AG04450 (cell line): ENCODE results near the gene ELFN1. TPM values are rescaled to one million over a fixed set of nuclear protein-coding genes. Genes with fewer than 3 reads are reported as not detected.

Experiments used
- CTCF ChIA-PET: fragments of 300-600, 350-600 bp; formaldehyde crosslinking; extraction: SDS; loops from one replicate; lab custom pipeline; 2022; ENCODE audit warnings: antibody characterized with exemption, inconsistent platforms; lab: Charles Lee
- POLR2A ChIA-PET: fragments of 350-600 bp; formaldehyde crosslinking; extraction: SDS; loops from one replicate; lab custom pipeline; 2021; ENCODE audit warnings: antibody characterized with exemption, inconsistent platforms; lab: Yijun Ruan, JAX
- DNase-seq: peaks from one replicate; pipeline ENCODE4 v3.0.0-alpha.2; 2011; ENCODE audit warnings: low read depth, low spot score
- H3K27ac ChIP-seq: one replicate; pipeline ENCODE4 v1.5.1; 2012; ENCODE audit warnings: low read depth, low read length, control low read depth
- H3K27me3 ChIP-seq: one replicate; pipeline ENCODE4 v1.6.0; 2012; ENCODE audit warnings: low read length; ENCODE audit not compliant: control insufficient read depth, insufficient read depth
- H3K4me3 ChIP-seq: 2 replicates; pipeline ENCODE4 v1.5.1; 2011; ENCODE audit warnings: mild to moderate bottlenecking, low read depth, low read length, control low read depth
- H3K9me3 ChIP-seq: 2 replicates; pipeline ENCODE4 v1.5.1; 2012; ENCODE audit warnings: low read length; ENCODE audit not compliant: control insufficient read depth, insufficient read depth
- polyA plus RNA-seq: library from polyadenylated mRNA; depleted of rRNA; stranded (reverse); fragments of >200 nt; gene quantifications from 2 replicates; pipeline ENCODE4 v1.2.3, GENCODE V29; 2011
- TF ChIP-seq, protein P1 (sequence below): IDR thresholded peaks from 2 replicates; pipeline ENCODE4 v1.5.1; 2011; ENCODE audit warnings: low read depth, low read length, control low read depth, inconsistent platforms

The ELFN1 gene
- polyA plus RNA-seq, 1 experiment, result 0.10 TPM

DNA sequence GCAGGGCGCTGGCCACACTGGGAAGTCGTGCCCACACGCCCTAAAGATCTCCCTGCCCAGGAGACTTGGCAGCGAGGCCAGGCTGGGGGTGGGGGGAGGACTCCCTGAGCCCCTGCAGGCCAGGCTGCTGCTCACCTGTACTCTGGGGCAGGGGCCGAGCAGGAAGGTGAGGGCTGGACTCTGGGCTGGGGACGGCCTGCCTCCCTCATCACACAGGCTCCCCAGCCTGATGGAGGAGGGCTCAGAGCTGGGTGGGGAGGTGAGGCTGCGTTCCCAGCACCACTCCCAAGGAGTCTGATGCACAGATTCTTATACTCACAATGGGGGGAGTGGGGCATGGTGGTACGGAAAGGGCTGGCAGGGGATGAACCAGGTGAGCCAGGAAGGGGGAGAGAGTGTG, 71.2 kb downstream of the ELFN1 start:
- Histone ChIP-seq H3K27me3 (no peaks in the 10 kb centered on the region), H3K27ac (no peak overlapping the region), H3K9me3 (peaks cover 21% of the 10 kb centered on the region), H3K4me3 (no peak overlapping the region)
- TF ChIP-seq, protein P1, sequence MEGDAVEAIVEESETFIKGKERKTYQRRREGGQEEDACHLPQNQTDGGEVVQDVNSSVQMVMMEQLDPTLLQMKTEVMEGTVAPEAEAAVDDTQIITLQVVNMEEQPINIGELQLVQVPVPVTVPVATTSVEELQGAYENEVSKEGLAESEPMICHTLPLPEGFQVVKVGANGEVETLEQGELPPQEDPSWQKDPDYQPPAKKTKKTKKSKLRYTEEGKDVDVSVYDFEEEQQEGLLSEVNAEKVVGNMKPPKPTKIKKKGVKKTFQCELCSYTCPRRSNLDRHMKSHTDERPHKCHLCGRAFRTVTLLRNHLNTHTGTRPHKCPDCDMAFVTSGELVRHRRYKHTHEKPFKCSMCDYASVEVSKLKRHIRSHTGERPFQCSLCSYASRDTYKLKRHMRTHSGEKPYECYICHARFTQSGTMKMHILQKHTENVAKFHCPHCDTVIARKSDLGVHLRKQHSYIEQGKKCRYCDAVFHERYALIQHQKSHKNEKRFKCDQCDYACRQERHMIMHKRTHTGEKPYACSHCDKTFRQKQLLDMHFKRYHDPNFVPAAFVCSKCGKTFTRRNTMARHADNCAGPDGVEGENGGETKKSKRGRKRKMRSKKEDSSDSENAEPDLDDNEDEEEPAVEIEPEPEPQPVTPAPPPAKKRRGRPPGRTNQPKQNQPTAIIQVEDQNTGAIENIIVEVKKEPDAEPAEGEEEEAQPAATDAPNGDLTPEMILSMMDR, result no peak
- DNase-seq, result no peak
- ChIA-PET POLR2A (no interaction called here), CTCF (no interaction called here)

DNA sequence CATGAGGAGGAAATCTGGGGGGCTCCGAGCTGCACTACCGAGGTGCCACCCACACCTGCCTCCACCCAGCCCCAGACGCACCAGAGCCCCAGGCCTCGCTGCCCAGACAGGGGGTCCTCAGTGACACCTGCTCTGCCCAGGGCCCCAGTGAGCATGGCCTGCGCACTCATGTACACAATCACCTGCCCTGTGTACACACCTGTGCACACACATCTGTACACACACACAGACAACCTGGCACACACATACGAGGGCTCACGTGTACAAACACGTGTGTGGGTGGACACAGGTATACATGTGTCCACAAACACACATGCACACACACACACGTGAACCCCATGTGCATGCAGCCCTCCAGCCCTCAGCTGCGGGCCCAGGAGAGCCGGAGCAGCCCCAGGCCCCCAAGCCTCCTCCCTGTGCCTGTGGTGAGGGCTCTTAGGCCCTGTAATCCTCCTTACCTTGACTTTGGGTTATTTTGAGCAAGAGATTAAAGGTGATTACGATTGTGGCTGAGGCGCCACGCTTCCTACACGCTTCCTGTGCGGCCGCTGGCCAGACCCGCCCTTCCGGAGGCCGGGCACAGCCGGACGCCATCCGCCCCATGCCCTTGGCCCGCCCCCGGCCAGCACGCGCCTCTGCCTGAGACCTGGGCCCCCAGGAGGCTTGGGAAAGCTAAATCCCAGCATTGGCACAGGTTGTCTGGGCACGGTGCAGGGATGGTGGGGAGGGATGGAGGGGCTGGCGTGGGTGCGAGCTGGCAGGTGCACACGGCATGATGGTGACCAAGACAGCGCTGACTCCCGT, 71.9 kb downstream of the ELFN1 start:
- Histone ChIP-seq H3K27me3 (no peaks in the 10 kb centered on the region), H3K27ac (no peak overlapping the region), H3K9me3 (peaks cover 21% of the 10 kb centered on the region), H3K4me3 (no peak overlapping the region)
- POLR2A ChIA-PET, result no interaction called here
- DNase-seq, result no peak
- TF ChIP-seq, protein P1, result no peak
- CTCF ChIA-PET, result no interaction called here

DNA sequence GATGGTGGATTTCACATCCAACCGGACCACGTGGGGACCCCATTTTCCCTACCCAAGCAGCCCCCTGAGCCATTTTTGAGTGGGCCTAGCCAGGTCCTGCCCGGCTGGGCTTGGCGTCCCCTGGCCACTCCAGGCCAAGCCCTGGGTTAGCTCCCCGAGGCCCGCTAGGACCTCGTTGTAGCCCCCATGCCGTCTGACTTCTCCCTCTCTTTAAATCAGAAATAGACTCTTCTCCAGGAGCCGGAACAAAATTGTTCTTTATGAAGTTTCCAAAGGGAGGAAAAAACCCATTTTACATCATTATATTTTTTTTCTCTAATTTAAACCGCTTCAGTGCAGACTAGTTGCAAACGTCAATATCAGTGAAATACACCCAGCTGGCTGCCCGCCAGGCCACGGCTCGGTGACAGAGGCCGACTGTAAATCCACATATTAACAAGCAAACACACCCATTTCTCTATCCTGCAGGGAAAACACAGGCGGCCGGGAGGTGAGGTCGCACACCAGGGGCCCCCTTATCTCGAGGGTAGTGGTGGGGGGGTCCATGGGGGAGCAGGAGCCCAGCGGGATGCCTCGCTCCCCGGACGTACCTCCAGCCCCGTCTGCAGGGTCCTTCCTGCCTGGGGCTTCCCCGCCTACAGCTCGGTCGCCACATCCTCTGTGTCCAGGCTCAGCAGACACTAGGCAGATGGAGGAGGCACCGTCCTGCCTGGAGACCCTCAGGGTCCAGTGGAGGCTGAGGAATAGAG, 72.7 kb downstream of the ELFN1 start:
- peaks cover 21% of the 10 kb centered on the region for H3K9me3 ChIP-seq
- POLR2A ChIA-PET, result no interaction called here
- H3K4me3 ChIP-seq, result no peak overlapping the region
- H3K27me3 ChIP-seq, result no peaks in the 10 kb centered on the region
- TF ChIP-seq, protein P1, result no peak
- DNase-seq, result no peak
- CTCF ChIA-PET, result no interaction called here
- no peak overlapping the region for H3K27ac ChIP-seq

DNA sequence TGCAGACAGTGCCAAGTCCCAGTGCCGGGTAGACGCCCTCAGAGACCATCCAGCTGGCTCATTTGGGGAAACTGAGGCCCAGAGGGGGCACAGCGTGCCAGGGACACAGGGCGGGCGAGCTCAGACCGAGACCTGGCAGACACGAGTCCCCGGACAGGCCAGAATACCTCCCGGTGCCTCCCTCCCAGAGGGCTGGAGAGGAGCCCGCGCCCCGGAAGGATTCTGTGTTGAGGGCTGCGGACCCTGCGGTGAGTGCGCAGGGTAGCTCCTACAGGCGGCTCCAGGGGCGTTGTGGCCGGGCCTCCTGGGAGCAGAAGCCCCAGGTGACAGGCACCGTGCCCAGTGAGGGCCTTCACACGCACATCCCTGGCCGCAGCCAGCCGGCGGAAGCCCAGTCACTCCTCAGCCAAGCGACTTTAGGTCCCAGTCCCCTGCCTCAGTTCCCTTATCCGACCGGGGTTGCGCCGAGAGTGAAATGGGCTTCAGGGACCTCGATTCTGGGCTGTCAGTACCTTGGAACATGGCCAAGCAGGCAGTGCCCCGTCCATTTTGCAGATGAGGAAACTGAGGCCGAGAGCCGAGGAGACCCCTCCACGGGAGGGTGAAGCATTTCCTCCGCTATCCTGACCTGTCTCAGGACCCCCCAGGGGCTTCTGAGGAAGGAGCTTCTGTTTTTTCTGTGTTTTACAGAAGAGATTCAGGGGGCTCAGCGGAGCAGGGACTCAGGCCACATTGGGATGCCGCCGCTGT, 73.6 kb downstream of the ELFN1 start:
- H3K27ac ChIP-seq, result no peak overlapping the region
- CTCF ChIA-PET, result no interaction called here
- H3K4me3 ChIP-seq, result no peak overlapping the region
- peaks cover under 1% of the 10 kb centered on the region for H3K27me3 ChIP-seq
- POLR2A ChIA-PET, result no interaction called here
- H3K9me3 ChIP-seq, result peaks cover 21% of the 10 kb centered on the region
- DNase-seq, result no peak
- TF ChIP-seq, protein P1, result no peak
